Measurements from ENCODE around the gene RHEB.

DNA sequence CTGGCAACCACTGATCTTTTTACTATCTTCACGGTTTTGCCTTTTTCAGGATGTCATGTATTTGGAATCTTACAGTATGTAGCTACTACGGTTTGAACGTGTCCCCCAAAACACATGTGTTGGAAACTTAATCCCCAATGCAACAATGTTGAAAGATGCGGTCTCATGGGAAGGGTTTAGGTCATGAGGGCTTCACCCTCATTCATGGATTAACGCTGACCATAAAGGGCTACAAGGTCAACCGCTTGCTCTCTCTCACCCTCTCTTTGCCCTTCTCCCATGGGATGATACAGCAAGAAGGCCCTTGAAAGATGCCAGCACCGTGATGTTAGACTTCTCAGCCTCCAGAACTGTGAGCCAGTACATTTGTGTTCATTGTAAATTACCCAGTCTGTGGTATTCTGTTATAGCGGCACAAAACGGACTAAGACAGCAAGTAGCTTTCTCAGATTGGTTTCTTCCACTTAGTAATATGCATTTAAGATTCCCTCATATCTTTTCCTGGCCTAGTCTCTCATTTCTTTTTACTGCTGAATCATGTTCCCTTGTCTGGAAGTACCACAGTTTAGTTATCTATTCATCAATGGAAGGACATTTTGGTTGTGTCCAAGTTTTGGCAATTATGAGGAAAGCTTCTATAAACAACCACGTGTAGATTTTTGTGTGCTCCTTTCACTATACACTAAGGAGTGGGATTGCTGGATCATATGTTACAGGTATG, 76.8 kb downstream of the RHEB start:
- TF ChIP-seq EZH2 (IDR thresholded peaks at IDR 0.05), result no peak
- TF ChIP-seq, protein P1, sequence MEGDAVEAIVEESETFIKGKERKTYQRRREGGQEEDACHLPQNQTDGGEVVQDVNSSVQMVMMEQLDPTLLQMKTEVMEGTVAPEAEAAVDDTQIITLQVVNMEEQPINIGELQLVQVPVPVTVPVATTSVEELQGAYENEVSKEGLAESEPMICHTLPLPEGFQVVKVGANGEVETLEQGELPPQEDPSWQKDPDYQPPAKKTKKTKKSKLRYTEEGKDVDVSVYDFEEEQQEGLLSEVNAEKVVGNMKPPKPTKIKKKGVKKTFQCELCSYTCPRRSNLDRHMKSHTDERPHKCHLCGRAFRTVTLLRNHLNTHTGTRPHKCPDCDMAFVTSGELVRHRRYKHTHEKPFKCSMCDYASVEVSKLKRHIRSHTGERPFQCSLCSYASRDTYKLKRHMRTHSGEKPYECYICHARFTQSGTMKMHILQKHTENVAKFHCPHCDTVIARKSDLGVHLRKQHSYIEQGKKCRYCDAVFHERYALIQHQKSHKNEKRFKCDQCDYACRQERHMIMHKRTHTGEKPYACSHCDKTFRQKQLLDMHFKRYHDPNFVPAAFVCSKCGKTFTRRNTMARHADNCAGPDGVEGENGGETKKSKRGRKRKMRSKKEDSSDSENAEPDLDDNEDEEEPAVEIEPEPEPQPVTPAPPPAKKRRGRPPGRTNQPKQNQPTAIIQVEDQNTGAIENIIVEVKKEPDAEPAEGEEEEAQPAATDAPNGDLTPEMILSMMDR (IDR thresholded peaks at IDR 0.05), result no peak
